Bronchial epithelial cell (primary cell): ENCODE measurements around the gene DDX5. TPM values are rescaled to one million over a fixed set of nuclear protein-coding genes. Genes with fewer than 3 reads are reported as not detected.

Experiments used
- DNase-seq: peaks from one replicate; pipeline ENCODE4 v3.0.0-alpha.2; 2010; ENCODE audit warnings: low read depth
- FAIRE-seq: peaks from 2 replicates; lab custom pipeline; 2011; peaks lifted over from hg19 to GRCh38; lab: Jason Lieb, UNC
- H3K27me3 ChIP-seq: 2 replicates; pipeline ENCODE4 v1.5.1; 2011; ENCODE audit warnings: low read length; ENCODE audit not compliant: control insufficient read depth, insufficient read depth
- H3K36me3 ChIP-seq: 2 replicates; pipeline ENCODE4 v1.5.1; 2011; ENCODE audit warnings: low read length; ENCODE audit not compliant: control insufficient read depth, insufficient read depth
- H3K4me3 ChIP-seq: 2 replicates; pipeline ENCODE4 v1.5.1; 2011; ENCODE audit warnings: mild to moderate bottlenecking, low read depth, low read length, control low read depth
- CTCF ChIP-seq: IDR thresholded peaks from 2 replicates; pipeline ENCODE4 v1.5.1; 2011; ENCODE audit warnings: mild to moderate bottlenecking, moderate library complexity, low read length, control low read depth, inconsistent platforms; ENCODE audit not compliant: insufficient read depth, severe bottlenecking
- total RNA-seq: library from RNA; depleted of rRNA; stranded (reverse); fragments of >200 nt; gene quantifications from 2 replicates; pipeline ENCODE4 v1.2.1, GENCODE V29; 2014

DDX5 gene
- total RNA-seq, 1 donor from 2014 or later: 340 TPM

DNA sequence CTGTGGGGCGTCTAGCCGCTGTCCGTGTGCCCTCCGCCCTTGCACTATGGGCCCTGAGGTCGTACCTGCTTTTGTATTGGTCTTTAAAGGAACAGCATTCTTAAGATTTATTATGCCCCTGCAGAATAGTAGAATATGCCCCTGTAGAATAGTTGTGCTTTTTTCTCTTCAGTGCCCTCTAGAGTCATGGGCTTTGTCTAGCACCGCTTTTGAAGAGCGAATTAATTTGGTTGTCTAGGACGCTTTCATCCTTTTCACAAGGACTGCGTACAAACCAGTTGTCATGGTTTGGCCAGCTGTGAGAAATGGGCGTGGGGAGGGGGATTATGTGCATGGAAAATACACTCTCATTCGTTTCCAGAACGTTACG, 1.3 kb upstream of the DDX5 start:
- peak; percentile 40 for TF ChIP-seq CTCF
- H3K36me3 ChIP-seq: peaks cover 20% of the 10 kb centered on the region
- H3K27me3 ChIP-seq: no peaks in the 10 kb centered on the region
- DNase-seq (peak; percentile 69), FAIRE-seq (no peak)
- peak overlapping the region; percentile 61 for H3K4me3 ChIP-seq

DNA sequence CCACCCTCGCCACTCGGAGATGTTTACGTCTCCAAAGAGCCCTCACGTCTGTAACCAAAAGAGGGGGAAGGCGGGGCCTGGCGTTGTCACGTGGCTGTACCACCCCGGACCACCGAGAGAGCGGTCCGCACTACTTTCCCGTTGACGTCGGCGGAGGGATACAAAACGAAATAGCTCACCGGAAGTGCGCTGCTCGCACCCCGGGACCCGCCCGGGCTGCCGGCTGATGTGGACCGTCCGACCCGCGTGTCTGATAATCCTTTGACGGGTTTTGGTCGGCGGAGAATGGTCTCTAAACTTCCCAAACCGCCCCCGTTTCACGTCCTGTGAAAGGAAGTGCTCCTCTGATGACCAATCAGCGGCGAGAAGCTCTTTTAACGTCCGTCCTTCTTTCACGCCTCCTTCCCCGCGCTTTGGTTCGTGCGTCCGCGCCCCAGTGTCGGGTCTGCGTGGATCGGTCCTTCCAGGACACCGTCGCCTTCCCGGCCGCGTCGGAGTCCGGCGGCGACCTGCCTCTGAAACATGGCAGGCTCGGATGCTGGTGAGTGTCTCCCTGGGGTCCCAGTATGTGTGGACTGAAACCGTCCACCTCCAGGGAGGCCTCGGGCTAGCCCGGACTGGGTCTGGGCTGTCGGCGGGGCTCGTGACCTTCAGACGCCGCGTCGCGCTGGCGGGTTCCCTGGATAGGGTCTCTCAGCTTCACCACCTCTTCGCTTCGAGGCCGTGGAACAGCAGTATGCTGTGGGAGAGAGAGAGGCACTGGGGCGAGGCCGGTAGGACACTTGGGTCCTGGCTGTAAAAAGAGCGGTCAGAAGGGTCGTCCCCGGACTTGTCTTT, 705 bp upstream of the DDX5 start, which contains the start of gene CEP95:
Gene CEP95 (plus strand): TSS at position 402 of the 837 bp plus-strand sequence. CDS start 121 bp downstream, at position 523.
- H3K4me3 ChIP-seq: peak within 1 kb of the TSS; percentile 61
- no peak for FAIRE-seq
- no peak for TF ChIP-seq CTCF

DNA sequence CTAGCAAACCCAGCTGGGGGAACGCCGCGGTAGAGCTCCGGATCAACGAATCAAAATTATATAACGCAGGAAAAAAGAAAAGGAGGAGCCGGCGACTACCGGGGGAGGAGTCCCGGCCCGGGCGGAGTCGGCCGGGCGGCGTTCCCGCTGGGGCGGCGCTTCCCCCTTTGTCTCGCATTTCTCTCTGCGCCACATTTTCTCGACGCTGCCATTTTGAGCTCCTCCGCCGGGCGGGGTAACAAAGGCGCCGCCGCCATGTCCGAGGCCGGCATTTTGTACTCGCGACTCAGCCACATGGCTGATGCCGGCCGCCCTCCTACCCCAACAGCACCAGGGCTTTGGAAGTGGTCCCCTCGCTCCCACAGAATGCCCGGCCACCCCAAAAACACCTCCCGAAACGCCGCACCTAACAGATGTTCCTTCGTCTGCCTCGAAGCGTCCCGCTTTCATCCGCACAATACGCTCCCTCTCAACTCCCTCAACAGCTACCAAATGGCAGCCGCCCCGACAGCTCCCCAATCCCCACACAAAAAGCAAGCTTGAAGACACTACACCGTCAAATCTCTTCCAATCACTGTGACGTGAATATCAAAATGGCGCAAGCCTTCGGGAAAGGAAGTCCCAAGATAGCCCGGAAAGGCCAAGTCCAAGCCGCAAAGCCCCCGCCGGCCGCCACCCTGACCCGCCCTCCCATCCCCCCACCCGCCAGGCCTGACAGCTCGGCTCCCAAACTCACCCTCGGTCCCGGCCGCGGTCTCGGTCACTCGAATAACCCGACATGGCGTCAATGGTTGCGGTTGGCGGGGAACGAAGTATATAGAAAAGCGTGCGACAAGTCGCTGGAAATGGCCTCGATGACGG, 519 bp downstream of the DDX5 start:
- no peak for FAIRE-seq

More for the DNA sequence above, 705 bp upstream of the DDX5 start, which contains the start of gene CEP95:
- Histone ChIP-seq H3K36me3 (peaks cover 22% of the 10 kb centered on the region), H3K27me3 (no peaks in the 10 kb centered on the region)
- peak; percentile 96 for DNase-seq

DNA sequence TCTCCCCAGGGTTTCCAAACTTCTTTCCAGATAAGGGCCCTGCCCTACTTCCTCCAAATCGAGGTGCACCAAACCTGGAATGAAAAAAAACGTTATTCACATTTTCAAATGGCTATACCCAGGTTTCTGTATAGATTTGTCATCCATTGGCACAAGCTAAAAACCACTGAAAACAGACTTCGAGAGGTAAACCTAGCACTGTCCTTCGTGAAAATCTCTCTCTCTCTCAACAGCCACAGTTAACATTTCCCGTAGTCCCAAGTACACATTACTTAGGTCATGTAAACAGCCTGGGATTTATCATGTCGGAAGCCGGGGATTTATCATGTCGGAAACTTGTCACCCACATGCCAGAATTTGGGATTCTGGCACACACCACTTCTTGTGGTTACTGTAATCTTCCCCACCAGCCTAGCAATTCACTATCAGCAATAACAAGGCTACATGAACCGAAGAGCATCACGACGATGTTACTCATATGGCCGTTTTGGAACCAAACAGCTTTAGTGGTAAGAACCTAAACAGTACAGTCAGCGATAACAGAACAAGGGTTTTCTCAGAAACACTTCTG, 1.2 kb downstream of the DDX5 start:
- TF ChIP-seq CTCF: no peak
- Histone ChIP-seq H3K27me3 (no peaks in the 10 kb centered on the region), H3K36me3 (peaks cover 33% of the 10 kb centered on the region), H3K4me3 (peak overlapping the region; percentile 61)
- no peak for FAIRE-seq
- DNase-seq: peak; percentile 25

More for the DNA sequence above, 519 bp downstream of the DDX5 start:
- DNase-seq: peak; percentile 59
- Histone ChIP-seq H3K36me3 (peaks cover 30% of the 10 kb centered on the region), H3K27me3 (no peaks in the 10 kb centered on the region), H3K4me3 (peak overlapping the region; percentile 61)
- TF ChIP-seq CTCF: no peak

DNA sequence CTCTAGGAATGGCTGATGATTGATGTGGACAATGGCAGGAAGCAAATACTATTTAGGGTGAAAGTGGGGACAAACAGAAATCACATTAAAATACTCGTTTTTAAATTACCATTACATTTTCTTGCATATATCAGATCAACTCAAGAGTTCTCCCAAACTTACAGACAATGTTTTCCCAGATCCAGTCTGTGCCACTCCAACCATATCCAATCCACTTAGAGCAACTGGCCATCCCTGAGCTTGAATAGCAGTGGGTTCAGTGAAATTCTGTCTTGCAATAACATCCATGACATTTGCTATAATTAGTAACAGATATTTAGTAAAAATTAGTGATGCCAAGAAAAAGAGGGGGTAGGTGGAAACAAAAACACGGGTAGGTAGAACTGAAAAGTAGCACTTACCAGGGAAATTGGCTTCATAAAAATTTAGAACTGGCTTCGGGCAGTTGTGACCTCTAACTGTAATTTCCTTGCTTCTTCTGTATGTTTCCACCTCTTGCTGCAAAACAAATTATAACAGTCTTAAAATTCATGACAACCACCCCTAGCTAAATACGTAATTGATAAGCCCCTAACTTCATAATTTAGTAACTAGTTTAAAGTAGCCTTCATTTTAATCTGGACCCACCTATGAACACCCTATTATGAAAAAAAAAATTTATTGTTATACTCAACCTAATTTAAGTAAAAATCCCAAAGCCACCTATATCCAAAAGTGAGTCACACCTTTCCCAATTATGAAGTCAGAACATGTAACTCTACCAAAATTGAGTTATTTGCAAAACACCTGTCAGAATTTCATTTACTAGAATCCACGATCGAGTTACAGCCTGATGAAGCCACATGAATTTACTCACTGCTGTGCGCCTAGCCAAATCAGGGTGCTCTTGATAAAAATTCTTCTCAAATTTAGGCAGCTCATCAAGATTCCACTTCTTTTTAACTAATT, 2.0 kb downstream of the DDX5 start:
- FAIRE-seq (no peak), DNase-seq (no peak)
- H3K36me3 ChIP-seq: peaks cover 33% of the 10 kb centered on the region

More for the DNA sequence above, 2.0 kb downstream of the DDX5 start:
- Histone ChIP-seq H3K4me3 (peak overlapping the region; percentile 61), H3K27me3 (no peaks in the 10 kb centered on the region)
- TF ChIP-seq CTCF: no peak
